HCT116 (cell line): ENCODE data around the gene P2RY14. TPM values are rescaled to one million over a fixed set of nuclear protein-coding genes. Genes with fewer than 3 reads are reported as not detected.

ENCODE experiments used
- ATAC-seq: fragments of 200-7000 bp; cut with Tn5 transposase; 2 replicates; pipeline ENCODE4 v1.9.1; 2020; ENCODE audit warnings: mild to moderate bottlenecking, moderate library complexity
- BruUV-seq: library from RNA; stranded (reverse); fragments of 400-500 nt; replicated peaks from 2 replicates; lab custom pipeline; 2021; lab: Mats Ljungman, UMichigan
- CTCF ChIA-PET: fragments of 300-600 bp; sonication (Branson Sonifier 250); formaldehyde crosslinking; loops from one replicate; lab custom pipeline; 2021; ENCODE audit warnings: antibody characterized with exemption; lab: Charles Lee
- POLR2A ChIA-PET: fragments of 300-600, 350-600 bp; sonication (Branson Sonifier 250); formaldehyde crosslinking; loops from one replicate; lab custom pipeline; 2021; ENCODE audit warnings: antibody characterized with exemption; lab: Charles Lee
- RAD21 ChIA-PET, 2 experiments: fragments of 300-600 bp; sonication (Branson Sonifier 250); formaldehyde crosslinking; loops; one replicate each; lab custom pipeline; 2023; ENCODE audit warnings: low total read pairs in 2 of 2; ENCODE audit not compliant: uncharacterized antibody in 2 of 2, unreplicated experiment in 2 of 2, low non-redundant PET in 1 of 2; lab: Charles Lee
- DNase-seq: peaks from one replicate; pipeline ENCODE4 v3.0.0-alpha.2; 2010; ENCODE audit warnings: low read depth, low spot score
- H2AFZ ChIP-seq: fragments of 200-600 bp; shearing (Covaris generic), sonication (generic); 2 replicates; pipeline ENCODE4 v1.6.1; 2017; ENCODE audit warnings: low read depth, mixed run types, mixed read lengths, antibody characterized with exemption, low read length; ENCODE audit not compliant: poor library complexity, severe bottlenecking
- H3K27ac ChIP-seq: 2 replicates; pipeline ENCODE4 v1.5.1; 2012; ENCODE audit warnings: low read depth, low read length
- H3K27me3 ChIP-seq: fragments of 200-600 bp; sonication (generic); 2 replicates; pipeline ENCODE4 v1.6.1; 2016; ENCODE audit warnings: mixed run types, low read length, mixed read lengths; ENCODE audit not compliant: insufficient read depth
- H3K36me3 ChIP-seq, 2 experiments: fragments of 200-500 bp in 1 of 2; fragments of 200-600 bp in 1 of 2; sonication (Bioruptor generic) in 1 of 2; sonication (generic) in 1 of 2; 2 replicates each; pipeline versions ENCODE4 v1.5.1 to v1.6.1; 2014 to 2016; ENCODE audit warnings: low read length in 2 of 2, inconsistent platforms in 1 of 2, mixed read lengths in 1 of 2, mixed run types in 1 of 2; ENCODE audit not compliant: insufficient read depth in 2 of 2, control insufficient read depth in 1 of 2
- H3K4me1 ChIP-seq, 2 experiments: fragments of 200-600 bp in 1 of 2; sonication (generic) in 1 of 2; 2 replicates each; pipeline versions ENCODE4 v1.5.1 to v1.6.1; 2012 to 2017; ENCODE audit warnings: low read length in 2 of 2, inconsistent platforms in 1 of 2, mild to moderate bottlenecking in 1 of 2, mixed read lengths in 1 of 2, mixed run types in 1 of 2, moderate library complexity in 1 of 2; ENCODE audit not compliant: insufficient read depth in 2 of 2, control insufficient read depth in 1 of 2
- H3K4me2 ChIP-seq: fragments of 200-600 bp; sonication (generic); 2 replicates; pipeline ENCODE4 v1.6.1; 2017; ENCODE audit warnings: mixed run types, low read length, mixed read lengths
- H3K4me3 ChIP-seq, 2 experiments: fragments of 200-600 bp in 1 of 2; sonication (generic) in 1 of 2; replicated peaks in 1 of 2; 2 replicates each; pipeline ENCODE4 v1.5.1; 2011 to 2016; ENCODE audit warnings: low read length in 2 of 2, control low read depth in 1 of 2, low read depth in 1 of 2, mild to moderate bottlenecking in 1 of 2, mixed read lengths in 1 of 2, mixed run types in 1 of 2
- H3K79me2 ChIP-seq: fragments of 200-600 bp; sonication (generic); 2 replicates; pipeline ENCODE4 v1.6.1; 2017; ENCODE audit warnings: mild to moderate bottlenecking, mixed run types, low read length, moderate library complexity, mixed read lengths; ENCODE audit not compliant: insufficient read depth
- H3K9ac ChIP-seq: fragments of 200-600 bp; sonication (generic); 2 replicates; pipeline ENCODE4 v1.6.1; 2016; ENCODE audit warnings: low read length, mixed read lengths
- H3K9me2 ChIP-seq: fragments of 200-600 bp; sonication (generic), shearing (Covaris generic); 2 replicates; pipeline ENCODE4 v1.6.1; 2017; ENCODE audit warnings: mixed run types, mild to moderate bottlenecking, moderate library complexity; ENCODE audit not compliant: insufficient read depth
- H3K9me3 ChIP-seq, 2 experiments: fragments of 200-500 bp in 1 of 2; fragments of 200-600 bp in 1 of 2; sonication (Bioruptor generic) in 1 of 2; sonication (generic) in 1 of 2; 2 replicates each; pipeline ENCODE4 v1.6.1; 2014 to 2017; ENCODE audit warnings: low read length in 2 of 2, mixed read lengths in 2 of 2, inconsistent platforms in 1 of 2, low read depth in 1 of 2, mild to moderate bottlenecking in 1 of 2, mixed run types in 1 of 2, moderate library complexity in 1 of 2; ENCODE audit not compliant: control insufficient read depth in 1 of 2, insufficient read depth in 1 of 2
- H4K20me1 ChIP-seq: fragments of 200-600 bp; sonication (generic), shearing (Covaris generic); 2 replicates; pipeline ENCODE4 v1.6.1; 2017; ENCODE audit warnings: mixed run types, mild to moderate bottlenecking, moderate library complexity; ENCODE audit not compliant: insufficient read depth
- CEBPB ChIP-seq: IDR thresholded peaks from 2 replicates; pipeline ENCODE4 v1.6.1; 2012; ENCODE audit warnings: low read depth
- EZH2phosphoT487 ChIP-seq: fragments of 200-600 bp; IDR thresholded peaks from 2 replicates; pipeline ENCODE4 v1.6.1; 2018; ENCODE audit warnings: antibody characterized with exemption, borderline replicate concordance
- FOSL1 ChIP-seq: IDR thresholded peaks from 2 replicates; pipeline ENCODE4 v1.6.1; 2012; ENCODE audit warnings: low read depth
- RAD21 ChIP-seq: IDR thresholded peaks from 2 replicates; pipeline ENCODE4 v1.6.1; 2012; ENCODE audit warnings: low read depth, mild to moderate bottlenecking
- SRF ChIP-seq: IDR thresholded peaks from 2 replicates; pipeline ENCODE4 v1.6.1; 2012; ENCODE audit warnings: low read depth
- TCF7L2 ChIP-seq: IDR thresholded peaks from 2 replicates; pipeline ENCODE4 v1.7.0; 2011; ENCODE audit warnings: borderline replicate concordance, inconsistent platforms; ENCODE audit not compliant: insufficient read depth, insufficient read length; ENCODE audit errors: extremely low read depth
- ZNF274 ChIP-seq: fragments of 200-500 bp; sonication (Bioruptor generic); IDR thresholded peaks from 2 replicates; pipeline ENCODE4 v1.6.1; 2014; ENCODE audit warnings: mild to moderate bottlenecking, low read depth, low read length, inconsistent platforms
- intact Hi-C: fragments of 100-400 bp; cut with micrococcal nuclease; formaldehyde crosslinking; loops from 2 replicates; pipeline ENCODE4 v1.10.0; 2022
- total RNA-seq: library from RNA; stranded (reverse); gene quantifications from one replicate; pipeline ENCODE4 v1.2.1, GENCODE V29; 2021; ENCODE audit not compliant: unreplicated experiment

Gene P2RY14
- total RNA-seq, 1 experiment from 2014 or later = not detected

DNA sequence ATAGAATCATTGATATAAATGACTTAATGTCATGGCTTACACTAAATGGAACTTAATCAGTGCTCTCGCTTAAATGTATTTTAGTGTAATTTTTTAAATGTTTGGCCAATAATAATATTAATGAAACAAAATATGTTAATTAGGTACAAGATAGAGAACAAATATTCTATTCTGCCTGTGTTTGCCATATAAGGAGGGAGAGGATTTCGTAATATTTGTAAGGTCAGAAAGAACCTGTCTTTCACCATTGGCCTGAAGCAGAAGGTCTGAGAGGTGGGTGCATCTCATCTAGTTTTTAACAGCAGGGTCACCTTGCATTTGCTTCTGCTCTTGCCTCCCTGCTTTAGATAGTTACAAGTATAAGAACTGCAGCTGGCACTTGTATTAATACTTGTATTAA is 35.8 kb upstream of the P2RY14 start:
- Histone ChIP-seq H3K4me2 (no peak overlapping the region), H3K27me3 (no peaks in the 10 kb centered on the region), H2AFZ (no peak overlapping the region), H3K9me3 (no peaks in the 10 kb centered on the region), H3K4me1 (peaks cover 42 to 50% of the 10 kb centered on the region in 2 experiments), H3K79me2 (no peaks in the 10 kb centered on the region), H3K27ac (no peak overlapping the region), H3K9me2 (no peaks in the 10 kb centered on the region), H4K20me1 (no peaks in the 10 kb centered on the region), H3K9ac (no peak overlapping the region), H3K36me3 (no peaks in the 10 kb centered on the region), H3K4me3 (no peak overlapping the region)
- DNase-seq = no peak
- ChIA-PET POLR2A (interaction anchor here (1.0 kb wide), 1 partner anchor 9 kb away, joined by 4 read pairs; no protein-coding TSS in a partner anchor), CTCF (interaction anchor here (1.5 kb wide), 1 partner anchor 13 kb away, joined by 4 read pairs; no protein-coding TSS in a partner anchor), RAD21 (no interaction called here)
- ATAC-seq = no peak
- intact Hi-C loops = no loop called here
- no TSS peak for BruUV-seq
- 0 out of 2 replicates have a peak, but pooled peaks have one; percentile 46 for TF ChIP-seq CEBPB
- peak; percentile 69 for TF ChIP-seq SRF
- no peak for TF ChIP-seq EZH2phosphoT487

DNA sequence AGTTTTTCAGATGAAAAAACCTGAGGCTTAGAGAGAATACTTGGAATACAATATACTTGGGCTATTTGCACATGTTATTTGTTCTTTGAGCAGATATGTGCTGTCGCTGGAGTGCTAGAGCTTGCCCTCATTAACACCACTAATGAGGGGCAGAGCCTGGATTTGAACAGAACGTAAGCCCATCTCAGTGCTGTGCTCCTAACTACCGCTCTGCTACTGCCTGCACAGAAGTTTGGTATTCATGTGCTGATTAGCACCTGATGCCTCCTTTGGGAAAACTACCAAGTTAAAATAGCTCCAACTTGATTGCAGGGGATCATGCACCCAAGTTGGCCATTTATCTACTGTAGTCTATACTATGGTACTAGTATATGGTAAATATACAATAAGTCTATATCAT is 34.6 kb upstream of the P2RY14 start:
- H3K36me3 ChIP-seq = no peaks in the 10 kb centered on the region
- no peaks in the 10 kb centered on the region for H3K9me3 ChIP-seq
- no peak overlapping the region for H3K9ac ChIP-seq
- intact Hi-C loops = no loop called here
- no peak overlapping the region for H2AFZ ChIP-seq
- no TSS peak for BruUV-seq
- ATAC-seq = no peak
- RAD21 ChIA-PET = no interaction called here
- H3K27ac ChIP-seq = no peak overlapping the region
- POLR2A ChIA-PET = no interaction called here
- peaks cover 30 to 48% of the 10 kb centered on the region in 2 experiments for H3K4me1 ChIP-seq
- TF ChIP-seq RAD21 = no peak
- no peak for TF ChIP-seq TCF7L2
- TF ChIP-seq ZNF274 = no peak
- TF ChIP-seq FOSL1 = no peak
- H3K9me2 ChIP-seq = no peaks in the 10 kb centered on the region
- H3K4me2 ChIP-seq = no peak overlapping the region
- H3K4me3 ChIP-seq = no peak overlapping the region
- CTCF ChIA-PET = interaction anchor here (0.5 to 0.6 kb wide), 2 partner anchors 15 to 26 kb away, joined by 3 read pairs; no protein-coding TSS in a partner anchor
- no peaks in the 10 kb centered on the region for H4K20me1 ChIP-seq
- H3K79me2 ChIP-seq = no peaks in the 10 kb centered on the region
- DNase-seq = no peak
- no peaks in the 10 kb centered on the region for H3K27me3 ChIP-seq
